DOHH2 (cell line): ENCODE results near the gene PPIP5K1.

ENCODE experiments used
- H3F3A ChIP-seq: fragments of 200-600 bp; sonication (generic), shearing (Covaris generic); 2 replicates; pipeline ENCODE4 v1.6.0; 2016; ENCODE audit warnings: antibody characterized with exemption, mild to moderate bottlenecking; ENCODE audit not compliant: control insufficient read depth, insufficient read depth
- H3K27ac ChIP-seq: fragments of 200-600 bp; sonication (generic); 2 replicates; pipeline ENCODE4 v1.5.1; 2014; ENCODE audit warnings: low read depth, mild to moderate bottlenecking, low read length, moderate library complexity
- H3K27me3 ChIP-seq: fragments of 200-600 bp; sonication (generic); 2 replicates; pipeline ENCODE4 v1.6.1; 2014; ENCODE audit warnings: mild to moderate bottlenecking, low read length, mixed read lengths; ENCODE audit not compliant: control insufficient read depth
- H3K36me3 ChIP-seq: fragments of 200-600 bp; sonication (generic); 2 replicates; pipeline ENCODE4 v1.6.1; 2014; ENCODE audit warnings: mild to moderate bottlenecking, low read length, moderate library complexity, mixed read lengths; ENCODE audit not compliant: control insufficient read depth
- H3K4me1 ChIP-seq: fragments of 200-600 bp; sonication (generic); 2 replicates; pipeline ENCODE4 v1.6.1; 2014; ENCODE audit warnings: mild to moderate bottlenecking, low read length, mixed read lengths; ENCODE audit not compliant: control insufficient read depth
- H3K4me2 ChIP-seq: fragments of 200-600 bp; sonication (generic); 2 replicates; pipeline ENCODE4 v1.6.0; 2014; ENCODE audit warnings: mild to moderate bottlenecking, low read length, moderate library complexity
- H3K4me3 ChIP-seq: fragments of 200-600 bp; sonication (generic); 2 replicates; pipeline ENCODE4 v1.5.1; 2014; ENCODE audit warnings: mild to moderate bottlenecking, low read length, mixed read lengths
- H3K79me2 ChIP-seq: fragments of 200-600 bp; sonication (generic); 2 replicates; pipeline ENCODE4 v1.6.1; 2014; ENCODE audit warnings: mild to moderate bottlenecking, low read length, mixed read lengths; ENCODE audit not compliant: control insufficient read depth
- H3K9me2 ChIP-seq: fragments of 200-600 bp; sonication (generic); replicated peaks from 2 replicates; pipeline ENCODE4 v1.6.1; 2014; ENCODE audit warnings: mild to moderate bottlenecking, low read length, mixed read lengths; ENCODE audit not compliant: control insufficient read depth
- H3K9me3 ChIP-seq: fragments of 200-600 bp; sonication (generic); 2 replicates; pipeline ENCODE4 v1.6.1; 2014; ENCODE audit warnings: antibody characterized with exemption, low read length, mixed read lengths; ENCODE audit not compliant: control insufficient read depth, insufficient read depth
- H4K20me1 ChIP-seq: fragments of 200-600 bp; sonication (generic); 2 replicates; pipeline ENCODE4 v1.6.0; 2014; ENCODE audit warnings: low read depth, mild to moderate bottlenecking, antibody characterized with exemption, low read length, moderate library complexity; ENCODE audit not compliant: control insufficient read depth, insufficient read depth
- EZH2phosphoT487 ChIP-seq: fragments of 200-600 bp; sonication (generic); IDR thresholded peaks from 2 replicates; pipeline ENCODE4 v1.6.1; 2017; ENCODE audit warnings: borderline replicate concordance, mild to moderate bottlenecking, antibody characterized with exemption, low read length, moderate library complexity, mixed read lengths
- TF ChIP-seq, protein P1 (sequence below): fragments of 200-600 bp; sonication (generic); IDR thresholded peaks from one replicate; pipeline ENCODE4 v1.5.1; 2014; ENCODE audit warnings: antibody characterized with exemption, mild to moderate bottlenecking, low read depth, low read length; ENCODE audit not compliant: poor library complexity, severe bottlenecking

PPIP5K1 gene

GRCh38 chr15:43518197-43518761 is 71.7 kb downstream of the PPIP5K1 start:
- TF ChIP-seq EZH2phosphoT487: no peak
- TF ChIP-seq, protein P1, sequence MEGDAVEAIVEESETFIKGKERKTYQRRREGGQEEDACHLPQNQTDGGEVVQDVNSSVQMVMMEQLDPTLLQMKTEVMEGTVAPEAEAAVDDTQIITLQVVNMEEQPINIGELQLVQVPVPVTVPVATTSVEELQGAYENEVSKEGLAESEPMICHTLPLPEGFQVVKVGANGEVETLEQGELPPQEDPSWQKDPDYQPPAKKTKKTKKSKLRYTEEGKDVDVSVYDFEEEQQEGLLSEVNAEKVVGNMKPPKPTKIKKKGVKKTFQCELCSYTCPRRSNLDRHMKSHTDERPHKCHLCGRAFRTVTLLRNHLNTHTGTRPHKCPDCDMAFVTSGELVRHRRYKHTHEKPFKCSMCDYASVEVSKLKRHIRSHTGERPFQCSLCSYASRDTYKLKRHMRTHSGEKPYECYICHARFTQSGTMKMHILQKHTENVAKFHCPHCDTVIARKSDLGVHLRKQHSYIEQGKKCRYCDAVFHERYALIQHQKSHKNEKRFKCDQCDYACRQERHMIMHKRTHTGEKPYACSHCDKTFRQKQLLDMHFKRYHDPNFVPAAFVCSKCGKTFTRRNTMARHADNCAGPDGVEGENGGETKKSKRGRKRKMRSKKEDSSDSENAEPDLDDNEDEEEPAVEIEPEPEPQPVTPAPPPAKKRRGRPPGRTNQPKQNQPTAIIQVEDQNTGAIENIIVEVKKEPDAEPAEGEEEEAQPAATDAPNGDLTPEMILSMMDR: no peak
- Histone ChIP-seq H3K27ac (no peak overlapping the region), H3K4me1 (peaks cover 22% of the 10 kb centered on the region), H4K20me1 (no peaks in the 10 kb centered on the region), H3K9me3 (no peaks in the 10 kb centered on the region), H3K4me3 (peak overlapping the region; percentile 64), H3K9me2 (no peaks in the 10 kb centered on the region), H3F3A (no peaks in the 10 kb centered on the region), H3K79me2 (no peaks in the 10 kb centered on the region), H3K36me3 (no peaks in the 10 kb centered on the region), H3K4me2 (peak overlapping the region; percentile 50), H3K27me3 (peaks cover 17% of the 10 kb centered on the region)

DNA sequence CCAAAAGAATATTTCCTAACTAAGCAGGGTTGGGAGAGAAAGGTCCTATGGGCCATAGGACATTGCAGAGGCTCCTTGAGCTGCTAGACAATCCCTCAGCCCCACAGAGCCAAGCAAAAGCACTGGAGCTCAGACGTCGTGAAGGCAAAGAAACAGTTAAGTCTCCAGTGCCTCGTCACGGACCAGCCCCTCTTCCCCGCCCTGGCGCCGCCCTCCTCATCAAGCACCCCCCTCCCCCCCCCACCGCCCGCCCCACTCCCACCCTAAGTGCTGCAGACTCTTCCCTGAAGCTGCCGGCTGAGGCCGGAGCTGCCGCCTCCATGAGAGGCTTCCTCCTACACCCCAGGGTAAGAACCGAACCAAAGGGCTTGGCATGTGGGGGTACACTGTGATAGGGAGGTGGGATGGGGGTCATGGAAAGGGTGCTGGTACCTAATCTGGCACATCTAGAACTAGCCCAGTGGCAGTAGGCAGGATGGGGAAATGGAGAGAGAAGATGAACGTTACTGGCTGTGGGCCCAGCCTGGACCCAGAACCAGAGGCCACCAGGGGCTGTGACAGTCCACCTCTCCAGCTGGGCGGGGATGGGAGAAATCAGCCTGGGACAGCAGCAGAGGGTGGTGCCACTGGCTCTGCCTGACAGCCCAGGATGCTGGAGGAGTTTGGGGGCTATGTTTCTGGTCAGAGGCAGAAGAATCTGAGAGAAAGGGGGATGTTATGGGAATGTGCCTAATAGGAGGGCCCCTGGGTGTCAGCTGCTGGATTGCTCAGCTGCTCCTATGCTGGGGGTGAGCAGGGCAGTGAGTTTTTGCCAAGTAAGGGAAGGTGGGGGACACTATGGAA is 72.4 kb downstream of the PPIP5K1 start, which contains the start of gene MAP1A:
TSS of gene MAP1A (plus strand) at position 255 of the 843 bp plus-strand sequence. CDS start 3,866 bp downstream, outside the sequence.
- Histone ChIP-seq H4K20me1 (no peaks in the 10 kb centered on the region), H3K27ac (no peak within 1 kb of the TSS), H3K27me3 (peaks cover 19% of the 10 kb centered on the region), H3F3A (no peaks in the 10 kb centered on the region), H3K9me2 (no peaks in the 10 kb centered on the region), H3K36me3 (no peaks in the 10 kb centered on the region), H3K79me2 (no peaks in the 10 kb centered on the region), H3K4me1 (peaks cover 22% of the 10 kb centered on the region), H3K4me3 (peak within 1 kb of the TSS; percentile 64), H3K9me3 (no peaks in the 10 kb centered on the region), H3K4me2 (peak within 1 kb of the TSS; percentile 50)
- no peak for TF ChIP-seq EZH2phosphoT487
- TF ChIP-seq, protein P1: no peak

- Histone ChIP-seq H3K4me3 (0 out of 2 replicates have a peak overlapping the region, but pooled peaks have one; percentile 11), H4K20me1 (no peaks in the 10 kb centered on the region), H3K36me3 (no peaks in the 10 kb centered on the region), H3K4me1 (peaks cover 22% of the 10 kb centered on the region), H3K9me3 (no peaks in the 10 kb centered on the region), H3F3A (no peaks in the 10 kb centered on the region), H3K27me3 (peaks cover 26% of the 10 kb centered on the region), H3K79me2 (no peaks in the 10 kb centered on the region), H3K9me2 (no peaks in the 10 kb centered on the region), H3K4me2 (0 out of 2 replicates have a peak overlapping the region, but pooled peaks have one; percentile 8), H3K27ac (no peak overlapping the region)
- TF ChIP-seq, protein P1: no peak
- TF ChIP-seq EZH2phosphoT487: no peak
Observed at GRCh38 chr15:43516801-43517353, 73.1 kb downstream of the PPIP5K1 start.
